Naive thymus-derived CD4-positive, alpha-beta T cell (primary cell): ENCODE results near the gene RBM34. TPM values are rescaled to one million over a fixed set of nuclear protein-coding genes. Genes with fewer than 3 reads are reported as not detected.

Experiments used
- ATAC-seq: fragments of 150-1000 bp; cut with Tn5 transposase; 2 replicates; pipeline ENCODE4 v1.10.0; 2021; ENCODE audit warnings: mild to moderate bottlenecking, moderate library complexity
- CTCF ChIA-PET: fragments of 350-600 bp; sonication (Branson Sonifier 250); formaldehyde crosslinking; loops from one replicate; lab custom pipeline; 2021; ENCODE audit warnings: antibody characterized with exemption; lab: Charles Lee
- POLR2A ChIA-PET: fragments of 350-600 bp; sonication (Branson Sonifier 250); formaldehyde crosslinking; loops from one replicate; lab custom pipeline; 2021; ENCODE audit warnings: antibody characterized with exemption, inconsistent platforms; lab: Charles Lee
- DNase-seq, 9 donors: peaks; one replicate each; pipeline versions ENCODE4 v3.0.0 to v3.0.0-alpha.2; 2020 to 2022; ENCODE audit warnings: mixed read lengths in 1 of 9
- H3K27ac ChIP-seq: one replicate; pipeline ENCODE4 v1.7.0; 2013; ENCODE audit warnings: mild to moderate bottlenecking, low read depth, low read length, moderate library complexity
- H3K27me3 ChIP-seq, 2 donors: one replicate each; pipeline ENCODE4 v1.7.0; 2013; ENCODE audit warnings: low read length in 2 of 2, mild to moderate bottlenecking in 2 of 2, moderate library complexity in 2 of 2; ENCODE audit not compliant: control insufficient read depth in 2 of 2, insufficient read depth in 2 of 2
- H3K36me3 ChIP-seq, 3 experiments: 1 replicate in 2 of 3; 2 replicates in 1 of 3; pipeline ENCODE4 v1.7.0; 2013; ENCODE audit warnings: low read length in 3 of 3, mild to moderate bottlenecking in 3 of 3, moderate library complexity in 1 of 3; ENCODE audit not compliant: insufficient read depth in 3 of 3, control insufficient read depth in 2 of 3
- H3K4me1 ChIP-seq, 2 donors: one replicate each; pipeline ENCODE4 v1.7.0; 2013; ENCODE audit warnings: low read length in 2 of 2, mild to moderate bottlenecking in 2 of 2, moderate library complexity in 1 of 2; ENCODE audit not compliant: control insufficient read depth in 2 of 2, insufficient read depth in 2 of 2
- H3K4me3 ChIP-seq: 2 replicates; pipeline ENCODE4 v1.7.0; 2013; ENCODE audit warnings: mild to moderate bottlenecking, low read length
- H3K9me3 ChIP-seq, 3 experiments: 1 replicate in 2 of 3; 2 replicates in 1 of 3; pipeline ENCODE4 v1.7.0; 2013; ENCODE audit warnings: low read length in 3 of 3; ENCODE audit not compliant: control insufficient read depth in 2 of 3
- H3K27ac Mint-ChIP-seq, 9 donors: one replicate each; pipeline ENCODE4 v1.8.0; 2020 to 2022; ENCODE audit warnings: mixed read lengths in 9 of 9, mild to moderate bottlenecking in 8 of 9, moderate library complexity in 5 of 9, inconsistent platforms in 2 of 9
- H3K27me3 Mint-ChIP-seq, 5 donors: one replicate each; pipeline ENCODE4 v1.8.0; 2021 to 2022; ENCODE audit warnings: mixed read lengths in 5 of 5, mild to moderate bottlenecking in 1 of 5
- H3K36me3 Mint-ChIP-seq, 5 donors: one replicate each; pipeline ENCODE4 v1.8.0; 2020 to 2022; ENCODE audit warnings: mixed read lengths in 5 of 5, mild to moderate bottlenecking in 3 of 5, inconsistent platforms in 1 of 5
- H3K4me1 Mint-ChIP-seq, 7 donors: one replicate each; pipeline ENCODE4 v1.8.0; 2020 to 2022; ENCODE audit warnings: mixed read lengths in 7 of 7, mild to moderate bottlenecking in 3 of 7, inconsistent platforms in 1 of 7
- H3K4me3 Mint-ChIP-seq, 10 donors: one replicate each; pipeline ENCODE4 v1.8.0; 2020 to 2022; ENCODE audit warnings: mild to moderate bottlenecking in 10 of 10, mixed read lengths in 10 of 10, moderate library complexity in 6 of 10, inconsistent platforms in 2 of 10
- H3K9me3 Mint-ChIP-seq, 11 donors: one replicate each; pipeline ENCODE4 v1.8.0; 2020 to 2022; ENCODE audit warnings: mixed read lengths in 11 of 11, mild to moderate bottlenecking in 4 of 11, inconsistent platforms in 1 of 11, moderate library complexity in 1 of 11
- intact Hi-C, 2 donors: fragments of 100-400 bp; cut with micrococcal nuclease; formaldehyde crosslinking; loops; one replicate each; pipeline ENCODE4 v1.15.1; 2023
- polyA plus RNA-seq, 2 donors: library from polyadenylated mRNA; unstranded; fragments of 300-500 nt; fragmentation: Illumina TruSeq; gene quantifications; one replicate each; pipeline ENCODE4 v1.2.3, GENCODE V29; 2021
- total RNA-seq, 6 experiments: library from RNA in 5 of 6; stranded (reverse) in 5 of 6; gene quantifications; 1 replicate in 5 of 6; 2 replicates in 1 of 6; pipeline ENCODE4 v1.2.3 and lab custom pipeline; 2021 to 2026

The RBM34 gene
- total and polyA plus RNA-seq, 7 experiments from 2014 or later: 65.0 to 171 (median 129) TPM

GRCh38 chr1:235151033-235151432 is 10.0 kb downstream of the RBM34 start:
- peaks cover 7 to 50% (median 25%) of the 10 kb centered on the region in 5 donors for H3K36me3 Mint-ChIP-seq
- Histone ChIP-seq H3K4me3 (no peak overlapping the region), H3K4me1 (peaks cover 1 to 2% of the 10 kb centered on the region in 2 donors), H3K27ac (no peak overlapping the region), H3K36me3 (peaks cover 13 to 83% (median 23%) of the 10 kb centered on the region in 3 experiments), H3K27me3 (no peaks in the 10 kb centered on the region), H3K9me3 (no peaks in the 10 kb centered on the region)
- intact Hi-C loops: no loop called here
- DNase-seq (no peak), ATAC-seq (no peak)
- H3K27ac Mint-ChIP-seq: peak overlapping the region in 6 of 9 donors; percentile 2 to 59 (median 20)
- peak overlapping the region in 3 of 10 donors; percentile 5 to 32 (median 21) for H3K4me3 Mint-ChIP-seq
- peaks cover 0 to 1% (median 0%) of the 10 kb centered on the region in 11 donors for H3K9me3 Mint-ChIP-seq
- no peaks in the 10 kb centered on the region for H3K27me3 Mint-ChIP-seq
- peaks cover 16 to 51% (median 34%) of the 10 kb centered on the region in 7 donors for H3K4me1 Mint-ChIP-seq
- ChIA-PET POLR2A (interaction anchor here (1.1 to 1.3 kb wide), 2 partner anchors 10 to 11 kb away, joined by 3 to 8 read pairs; partner anchors contain the start of gene RBM34), CTCF (no interaction called here)

- CTCF ChIA-PET: no interaction called here
- POLR2A ChIA-PET: interaction anchor here (1.3 kb wide), 1 partner anchor 11 kb away, joined by 8 read pairs; the partner anchor contains the start of gene RBM34
- H3K4me3 Mint-ChIP-seq: no peak overlapping the region
- Histone ChIP-seq H3K36me3 (peaks cover 17 to 87% (median 27%) of the 10 kb centered on the region in 3 experiments), H3K4me3 (no peak overlapping the region), H3K9me3 (no peaks in the 10 kb centered on the region), H3K27me3 (no peaks in the 10 kb centered on the region), H3K27ac (no peak overlapping the region), H3K4me1 (peaks cover 0 to under 1% of the 10 kb centered on the region in 2 donors)
- no peak for ATAC-seq
- peaks cover 16 to 53% (median 33%) of the 10 kb centered on the region in 7 donors for H3K4me1 Mint-ChIP-seq
- no peak for DNase-seq
- peak overlapping the region in 1 of 9 donors; percentile 2 for H3K27ac Mint-ChIP-seq
- H3K27me3 Mint-ChIP-seq: no peaks in the 10 kb centered on the region
- peaks cover 0 to 1% (median 0%) of the 10 kb centered on the region in 11 donors for H3K9me3 Mint-ChIP-seq
- H3K36me3 Mint-ChIP-seq: peaks cover 7 to 54% (median 22%) of the 10 kb centered on the region in 5 donors
- intact Hi-C loops: no loop called here
Measured at GRCh38 chr1:235149824-235150223, 11.2 kb downstream of the RBM34 start.

- H3K4me3 ChIP-seq: no peak overlapping the region
- Mint-ChIP-seq H3K27ac (peak overlapping the region in 2 of 9 donors; percentile 8 to 34), H3K9me3 (peaks cover 0 to 1% (median 0%) of the 10 kb centered on the region in 11 donors), H3K36me3 (peaks cover 7 to 41% (median 15%) of the 10 kb centered on the region in 5 donors), H3K4me1 (peaks cover 14 to 35% (median 25%) of the 10 kb centered on the region in 7 donors), H3K27me3 (no peaks in the 10 kb centered on the region), H3K4me3 (no peak overlapping the region)
- no peaks in the 10 kb centered on the region for H3K4me1 ChIP-seq
- H3K36me3 ChIP-seq: peaks cover 16 to 88% (median 17%) of the 10 kb centered on the region in 3 experiments
- no peaks in the 10 kb centered on the region for H3K27me3 ChIP-seq
- ATAC-seq (no peak), DNase-seq (no peak)
- H3K9me3 ChIP-seq: no peaks in the 10 kb centered on the region
- H3K27ac ChIP-seq: no peak overlapping the region
- ChIA-PET CTCF (no interaction called here), POLR2A (interaction anchor here (3.6 kb wide), 1 partner anchor 12 kb away, joined by 23 read pairs; the partner anchor contains the start of gene RBM34)
- intact Hi-C loops: no loop called here
Measured at GRCh38 chr1:235147269-235147668, 13.8 kb downstream of the RBM34 start.

GRCh38 chr1:235145639-235146038 is 15.4 kb downstream of the RBM34 start:
- Histone ChIP-seq H3K4me1 (no peaks in the 10 kb centered on the region), H3K27ac (no peak overlapping the region), H3K4me3 (no peak overlapping the region), H3K36me3 (peaks cover 11 to 82% (median 12%) of the 10 kb centered on the region in 3 experiments), H3K9me3 (no peaks in the 10 kb centered on the region), H3K27me3 (no peaks in the 10 kb centered on the region)
- DNase-seq (no peak), ATAC-seq (no peak)
- H3K27ac Mint-ChIP-seq: peak overlapping the region in 2 of 9 donors; percentile 8 to 46
- no peaks in the 10 kb centered on the region for H3K27me3 Mint-ChIP-seq
- CTCF ChIA-PET: interaction anchor here (0.5 to 0.6 kb wide), 3 partner anchors 15 to 127 kb away, joined by 3 to 4 read pairs (median 3); no protein-coding TSS in a partner anchor
- intact Hi-C loops: no loop called here
- H3K4me1 Mint-ChIP-seq: peaks cover 7 to 22% (median 13%) of the 10 kb centered on the region in 7 donors
- H3K4me3 Mint-ChIP-seq: no peak overlapping the region
- peaks cover 3 to 44% (median 9%) of the 10 kb centered on the region in 5 donors for H3K36me3 Mint-ChIP-seq
- peaks cover 0 to 1% (median 0%) of the 10 kb centered on the region in 11 donors for H3K9me3 Mint-ChIP-seq
- POLR2A ChIA-PET: interaction anchor here (3.6 kb wide), 1 partner anchor 13 kb away, joined by 23 read pairs; the partner anchor contains the start of gene RBM34

GRCh38 chr1:235142991-235143390 is 18.1 kb downstream of the RBM34 start:
- H3K4me1 Mint-ChIP-seq: peaks cover 5 to 22% (median 17%) of the 10 kb centered on the region in 7 donors
- Histone ChIP-seq H3K4me3 (no peak overlapping the region), H3K27ac (no peak overlapping the region), H3K36me3 (peaks cover 7 to 79% (median 12%) of the 10 kb centered on the region in 3 experiments), H3K4me1 (no peaks in the 10 kb centered on the region), H3K9me3 (no peaks in the 10 kb centered on the region), H3K27me3 (no peaks in the 10 kb centered on the region)
- POLR2A ChIA-PET: no interaction called here
- ATAC-seq: no peak
- CTCF ChIA-PET: interaction anchor here (0.6 kb wide), 1 partner anchor 241 kb away, joined by 3 read pairs; no protein-coding TSS in a partner anchor
- no peaks in the 10 kb centered on the region for H3K9me3 Mint-ChIP-seq
- H3K36me3 Mint-ChIP-seq: peaks cover 9 to 42% (median 18%) of the 10 kb centered on the region in 5 donors
- H3K27me3 Mint-ChIP-seq: no peaks in the 10 kb centered on the region
- no peak overlapping the region for H3K27ac Mint-ChIP-seq
- no peak for DNase-seq
- H3K4me3 Mint-ChIP-seq: no peak overlapping the region
- intact Hi-C loops: no loop called here

GRCh38 chr1:235139315-235139714 is 21.7 kb downstream of the RBM34 start:
- H3K27ac ChIP-seq: no peak overlapping the region
- H3K36me3 ChIP-seq: peaks cover 21 to 75% (median 27%) of the 10 kb centered on the region in 3 experiments

More at GRCh38 chr1:235139315-235139714, 21.7 kb downstream of the RBM34 start:
- DNase-seq (no peak), ATAC-seq (no peak)
- Mint-ChIP-seq H3K4me3 (no peak overlapping the region), H3K4me1 (peaks cover 0 to 21% (median 9%) of the 10 kb centered on the region in 7 donors), H3K9me3 (no peaks in the 10 kb centered on the region), H3K36me3 (peaks cover 24 to 58% (median 39%) of the 10 kb centered on the region in 5 donors), H3K27me3 (no peaks in the 10 kb centered on the region), H3K27ac (peak overlapping the region in 5 of 9 donors; percentile 3 to 51 (median 33))
- POLR2A ChIA-PET: interaction anchor here (1.4 to 2.4 kb wide), 3 partner anchors 12 to 22 kb away, joined by 5 to 8 read pairs (median 6); partner anchors contain the start of gene RBM34
- CTCF ChIA-PET: interaction anchor here (1.4 kb wide), 1 partner anchor 17 kb away, joined by 5 read pairs; no protein-coding TSS in a partner anchor
- no peak overlapping the region for H3K4me3 ChIP-seq
- intact Hi-C loops: no loop called here
- no peaks in the 10 kb centered on the region for H3K9me3 ChIP-seq
- H3K4me1 ChIP-seq: no peaks in the 10 kb centered on the region
- no peaks in the 10 kb centered on the region for H3K27me3 ChIP-seq
